ENCODE data around the gene LRRFIP1. TPM values are rescaled to one million over a fixed set of nuclear protein-coding genes. Genes with fewer than 3 reads are reported as not detected.

The LRRFIP1 gene
- total and polyA plus RNA-seq, 2 of the 13 experiments (the other 11 are each of a cell fraction or from before 2014, with no cell fraction given): 15.9 to 40.5 TPM

DNA sequence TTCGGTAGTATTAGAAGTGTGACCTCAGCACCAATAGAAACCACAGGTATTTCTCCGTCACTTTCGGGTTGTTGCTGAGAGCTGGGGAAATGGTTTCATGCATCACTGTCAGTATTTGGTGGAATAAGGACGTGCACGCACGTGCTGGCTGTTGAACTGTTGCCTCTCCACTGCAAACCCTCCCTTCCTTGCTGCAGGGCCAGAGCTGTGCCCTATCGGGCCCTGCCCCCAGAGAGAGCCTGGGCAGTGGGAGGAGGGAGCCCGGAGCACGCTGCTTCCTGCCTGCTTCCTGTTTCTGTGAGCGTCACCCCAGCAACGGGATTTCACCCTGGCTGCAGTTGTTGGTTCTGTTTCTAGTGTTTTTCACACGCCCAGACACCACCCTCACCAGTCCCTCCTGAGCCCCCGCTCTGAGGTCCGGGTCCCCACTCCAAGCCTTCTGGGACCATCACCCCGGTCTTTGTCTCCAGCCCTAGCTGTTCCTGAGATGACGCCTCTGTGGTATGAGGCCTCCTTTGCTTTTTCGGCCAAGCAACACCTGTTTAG is 47.4 kb downstream of the LRRFIP1 start (continued):
- TF ChIP-seq, protein P1, sequence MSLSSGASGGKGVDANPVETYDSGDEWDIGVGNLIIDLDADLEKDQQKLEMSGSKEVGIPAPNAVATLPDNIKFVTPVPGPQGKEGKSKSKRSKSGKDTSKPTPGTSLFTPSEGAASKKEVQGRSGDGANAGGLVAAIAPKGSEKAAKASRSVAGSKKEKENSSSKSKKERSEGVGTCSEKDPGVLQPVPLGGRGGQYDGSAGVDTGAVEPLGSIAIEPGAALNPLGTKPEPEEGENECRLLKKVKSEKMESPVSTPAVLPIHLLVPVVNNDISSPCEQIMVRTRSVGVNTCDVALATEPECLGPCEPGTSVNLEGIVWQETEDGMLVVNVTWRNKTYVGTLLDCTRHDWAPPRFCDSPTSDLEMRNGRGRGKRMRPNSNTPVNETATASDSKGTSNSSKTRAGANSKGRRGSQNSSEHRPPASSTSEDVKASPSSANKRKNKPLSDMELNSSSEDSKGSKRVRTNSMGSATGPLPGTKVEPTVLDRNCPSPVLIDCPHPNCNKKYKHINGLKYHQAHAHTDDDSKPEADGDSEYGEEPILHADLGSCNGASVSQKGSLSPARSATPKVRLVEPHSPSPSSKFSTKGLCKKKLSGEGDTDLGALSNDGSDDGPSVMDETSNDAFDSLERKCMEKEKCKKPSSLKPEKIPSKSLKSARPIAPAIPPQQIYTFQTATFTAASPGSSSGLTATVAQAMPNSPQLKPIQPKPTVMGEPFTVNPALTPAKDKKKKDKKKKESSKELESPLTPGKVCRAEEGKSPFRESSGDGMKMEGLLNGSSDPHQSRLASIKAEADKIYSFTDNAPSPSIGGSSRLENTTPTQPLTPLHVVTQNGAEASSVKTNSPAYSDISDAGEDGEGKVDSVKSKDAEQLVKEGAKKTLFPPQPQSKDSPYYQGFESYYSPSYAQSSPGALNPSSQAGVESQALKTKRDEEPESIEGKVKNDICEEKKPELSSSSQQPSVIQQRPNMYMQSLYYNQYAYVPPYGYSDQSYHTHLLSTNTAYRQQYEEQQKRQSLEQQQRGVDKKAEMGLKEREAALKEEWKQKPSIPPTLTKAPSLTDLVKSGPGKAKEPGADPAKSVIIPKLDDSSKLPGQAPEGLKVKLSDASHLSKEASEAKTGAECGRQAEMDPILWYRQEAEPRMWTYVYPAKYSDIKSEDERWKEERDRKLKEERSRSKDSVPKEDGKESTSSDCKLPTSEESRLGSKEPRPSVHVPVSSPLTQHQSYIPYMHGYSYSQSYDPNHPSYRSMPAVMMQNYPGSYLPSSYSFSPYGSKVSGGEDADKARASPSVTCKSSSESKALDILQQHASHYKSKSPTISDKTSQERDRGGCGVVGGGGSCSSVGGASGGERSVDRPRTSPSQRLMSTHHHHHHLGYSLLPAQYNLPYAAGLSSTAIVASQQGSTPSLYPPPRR (CRISPR knock-in tag; IDR thresholded peaks at IDR 0.05; ENCODE audit: borderline replicate concordance): peak; percentile 72; the same call in 1 of the 2 replicates
- no peak for TF ChIP-seq ZNF513 (CRISPR knock-in tag; conservative IDR thresholded peaks at IDR 0.05)
- TF ChIP-seq AHR (CRISPR knock-in tag; IDR thresholded peaks at IDR 0.05): no peak
- TF ChIP-seq ZNF264 (CRISPR knock-in tag; IDR thresholded peaks at IDR 0.05): peak; percentile 83; the same call in 1 of the 2 replicates
- TF ChIP-seq, protein P2, sequence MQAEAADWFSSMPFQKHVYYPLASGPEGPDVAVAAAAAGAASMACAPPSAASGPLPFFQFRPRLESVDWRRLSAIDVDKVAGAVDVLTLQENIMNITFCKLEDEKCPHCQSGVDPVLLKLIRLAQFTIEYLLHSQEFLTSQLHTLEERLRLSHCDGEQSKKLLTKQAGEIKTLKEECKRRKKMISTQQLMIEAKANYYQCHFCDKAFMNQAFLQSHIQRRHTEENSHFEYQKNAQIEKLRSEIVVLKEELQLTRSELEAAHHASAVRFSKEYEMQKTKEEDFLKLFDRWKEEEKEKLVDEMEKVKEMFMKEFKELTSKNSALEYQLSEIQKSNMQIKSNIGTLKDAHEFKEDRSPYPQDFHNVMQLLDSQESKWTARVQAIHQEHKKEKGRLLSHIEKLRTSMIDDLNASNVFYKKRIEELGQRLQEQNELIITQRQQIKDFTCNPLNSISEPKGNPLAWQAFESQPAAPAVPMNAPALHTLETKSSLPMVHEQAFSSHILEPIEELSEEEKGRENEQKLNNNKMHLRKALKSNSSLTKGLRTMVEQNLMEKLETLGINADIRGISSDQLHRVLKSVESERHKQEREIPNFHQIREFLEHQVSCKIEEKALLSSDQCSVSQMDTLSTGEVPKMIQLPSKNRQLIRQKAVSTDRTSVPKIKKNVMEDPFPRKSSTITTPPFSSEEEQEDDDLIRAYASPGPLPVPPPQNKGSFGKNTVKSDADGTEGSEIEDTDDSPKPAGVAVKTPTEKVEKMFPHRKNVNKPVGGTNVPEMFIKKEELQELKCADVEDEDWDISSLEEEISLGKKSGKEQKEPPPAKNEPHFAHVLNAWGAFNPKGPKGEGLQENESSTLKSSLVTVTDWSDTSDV (CRISPR knock-in tag; IDR thresholded peaks at IDR 0.05): no peak
- TF ChIP-seq, protein P3, sequence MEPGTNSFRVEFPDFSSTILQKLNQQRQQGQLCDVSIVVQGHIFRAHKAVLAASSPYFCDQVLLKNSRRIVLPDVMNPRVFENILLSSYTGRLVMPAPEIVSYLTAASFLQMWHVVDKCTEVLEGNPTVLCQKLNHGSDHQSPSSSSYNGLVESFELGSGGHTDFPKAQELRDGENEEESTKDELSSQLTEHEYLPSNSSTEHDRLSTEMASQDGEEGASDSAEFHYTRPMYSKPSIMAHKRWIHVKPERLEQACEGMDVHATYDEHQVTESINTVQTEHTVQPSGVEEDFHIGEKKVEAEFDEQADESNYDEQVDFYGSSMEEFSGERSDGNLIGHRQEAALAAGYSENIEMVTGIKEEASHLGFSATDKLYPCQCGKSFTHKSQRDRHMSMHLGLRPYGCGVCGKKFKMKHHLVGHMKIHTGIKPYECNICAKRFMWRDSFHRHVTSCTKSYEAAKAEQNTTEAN (CRISPR knock-in tag; conservative IDR thresholded peaks at IDR 0.05): peak; percentile 67; the same call in 1 of the 2 replicates
- peak; percentile 58; the same call in 1 of the 2 replicates for TF ChIP-seq HOMEZ (CRISPR knock-in tag; IDR thresholded peaks at IDR 0.05; ENCODE audit: low read depth)
- TF ChIP-seq SP1 (IDR thresholded peaks at IDR 0.05): no peak
- no peak for TF ChIP-seq SP1 (CRISPR knock-in tag; IDR thresholded peaks at IDR 0.05)
- no peak for TF ChIP-seq ZFP1 (CRISPR knock-in tag; IDR thresholded peaks at IDR 0.05)
- TF ChIP-seq ZNF713 (CRISPR knock-in tag; IDR thresholded peaks at IDR 0.05): peak; percentile 64; the same call in 1 of the 2 replicates
- TF ChIP-seq, protein P4, sequence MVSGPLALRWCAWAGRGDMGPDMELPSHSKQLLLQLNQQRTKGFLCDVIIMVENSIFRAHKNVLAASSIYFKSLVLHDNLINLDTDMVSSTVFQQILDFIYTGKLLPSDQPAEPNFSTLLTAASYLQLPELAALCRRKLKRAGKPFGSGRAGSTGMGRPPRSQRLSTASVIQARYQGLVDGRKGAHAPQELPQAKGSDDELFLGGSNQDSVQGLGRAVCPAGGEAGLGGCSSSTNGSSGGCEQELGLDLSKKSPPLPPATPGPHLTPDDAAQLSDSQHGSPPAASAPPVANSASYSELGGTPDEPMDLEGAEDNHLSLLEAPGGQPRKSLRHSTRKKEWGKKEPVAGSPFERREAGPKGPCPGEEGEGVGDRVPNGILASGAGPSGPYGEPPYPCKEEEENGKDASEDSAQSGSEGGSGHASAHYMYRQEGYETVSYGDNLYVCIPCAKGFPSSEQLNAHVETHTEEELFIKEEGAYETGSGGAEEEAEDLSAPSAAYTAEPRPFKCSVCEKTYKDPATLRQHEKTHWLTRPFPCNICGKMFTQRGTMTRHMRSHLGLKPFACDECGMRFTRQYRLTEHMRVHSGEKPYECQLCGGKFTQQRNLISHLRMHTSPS (CRISPR knock-in tag; IDR thresholded peaks at IDR 0.05; ENCODE audit: low read depth): peak; percentile 84
- peak; percentile 64; the same call in 1 of the 2 replicates for TF ChIP-seq ZNF232 (CRISPR knock-in tag; IDR thresholded peaks at IDR 0.05; ENCODE audit: borderline replicate concordance)
- no peak for TF ChIP-seq TOPORS (CRISPR knock-in tag; IDR thresholded peaks at IDR 0.05)
- no peak for TF ChIP-seq POLR2G (IDR thresholded peaks at IDR 0.05; ENCODE audit: low read depth, low read length)

All from HepG2 (cell line).